Fibroblast of pulmonary artery (primary cell): ENCODE results near the gene PRKCE.

Source experiments
- DNase-seq: peaks from one replicate; pipeline ENCODE4 v3.0.0-alpha.2; 2010; ENCODE audit warnings: low read depth
- H3K4me3 ChIP-seq: replicated peaks from 2 replicates; pipeline ENCODE4 v1.5.1; 2011; ENCODE audit warnings: low read depth, mild to moderate bottlenecking, control low read depth, low read length, moderate library complexity
- TF ChIP-seq, protein P1 (sequence below): IDR thresholded peaks from 2 replicates; pipeline ENCODE4 v1.5.1; 2011; ENCODE audit warnings: mild to moderate bottlenecking, control low read depth, low read length, inconsistent platforms; ENCODE audit errors: missing control alignments

PRKCE gene

GRCh38 chr2:45729753-45730512 is 78.5 kb downstream of the PRKCE start:
- H3K4me3 ChIP-seq = no peak overlapping the region
- DNase-seq = no peak
- TF ChIP-seq, protein P1, sequence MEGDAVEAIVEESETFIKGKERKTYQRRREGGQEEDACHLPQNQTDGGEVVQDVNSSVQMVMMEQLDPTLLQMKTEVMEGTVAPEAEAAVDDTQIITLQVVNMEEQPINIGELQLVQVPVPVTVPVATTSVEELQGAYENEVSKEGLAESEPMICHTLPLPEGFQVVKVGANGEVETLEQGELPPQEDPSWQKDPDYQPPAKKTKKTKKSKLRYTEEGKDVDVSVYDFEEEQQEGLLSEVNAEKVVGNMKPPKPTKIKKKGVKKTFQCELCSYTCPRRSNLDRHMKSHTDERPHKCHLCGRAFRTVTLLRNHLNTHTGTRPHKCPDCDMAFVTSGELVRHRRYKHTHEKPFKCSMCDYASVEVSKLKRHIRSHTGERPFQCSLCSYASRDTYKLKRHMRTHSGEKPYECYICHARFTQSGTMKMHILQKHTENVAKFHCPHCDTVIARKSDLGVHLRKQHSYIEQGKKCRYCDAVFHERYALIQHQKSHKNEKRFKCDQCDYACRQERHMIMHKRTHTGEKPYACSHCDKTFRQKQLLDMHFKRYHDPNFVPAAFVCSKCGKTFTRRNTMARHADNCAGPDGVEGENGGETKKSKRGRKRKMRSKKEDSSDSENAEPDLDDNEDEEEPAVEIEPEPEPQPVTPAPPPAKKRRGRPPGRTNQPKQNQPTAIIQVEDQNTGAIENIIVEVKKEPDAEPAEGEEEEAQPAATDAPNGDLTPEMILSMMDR = peak; percentile 28

- no peak for DNase-seq
- TF ChIP-seq, protein P1 = no peak
Observed at GRCh38 chr2:45731141-45731540, 79.7 kb downstream of the PRKCE start.

DNA sequence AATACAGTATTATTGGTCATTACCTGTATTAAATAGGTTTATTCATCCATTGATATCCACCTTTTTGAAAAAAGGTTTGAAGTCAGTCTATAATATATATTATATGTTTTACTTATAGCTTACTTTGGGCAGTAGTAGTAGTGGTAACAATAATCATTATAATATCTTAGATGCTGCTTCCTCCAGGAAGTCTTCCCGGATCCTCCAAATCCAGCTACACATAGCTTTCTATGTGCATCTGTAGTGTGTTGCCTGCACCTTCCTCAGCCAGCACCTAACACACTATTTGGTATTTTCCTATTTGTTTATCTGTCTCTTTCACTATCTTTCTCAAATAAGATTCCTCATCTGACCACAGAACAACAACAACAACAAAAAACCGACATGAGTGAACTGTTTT is 81.0 kb downstream of the PRKCE start:
- TF ChIP-seq, protein P1 = no peak
- DNase-seq = no peak

More at GRCh38 chr2:45731141-45731540, 79.7 kb downstream of the PRKCE start:
- no peak overlapping the region for H3K4me3 ChIP-seq

GRCh38 chr2:45732946-45733345 is 81.5 kb downstream of the PRKCE start:
- TF ChIP-seq, protein P1 = no peak
- no peak for DNase-seq
- H3K4me3 ChIP-seq = no peak overlapping the region

More for the DNA sequence above, 81.0 kb downstream of the PRKCE start:
- no peak overlapping the region for H3K4me3 ChIP-seq

DNA sequence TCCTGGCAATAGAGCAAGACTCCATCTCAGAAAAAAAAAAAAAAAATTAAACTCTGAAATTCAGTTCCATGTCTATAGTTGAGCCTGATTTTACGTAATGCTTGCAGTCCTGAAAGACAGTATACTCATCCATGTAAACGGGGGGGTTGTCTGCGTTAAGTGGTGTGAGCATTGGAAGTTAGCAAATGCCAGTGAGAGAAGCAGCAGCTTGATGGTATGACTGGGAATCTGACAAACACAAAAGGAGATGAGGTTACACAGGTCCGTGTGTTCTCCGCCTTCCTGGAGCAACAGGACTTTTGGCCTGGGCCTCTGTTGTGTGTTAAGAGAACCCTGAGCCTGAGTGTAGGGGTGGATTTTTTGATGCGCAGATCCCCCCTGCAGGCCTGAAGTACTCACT is 82.9 kb downstream of the PRKCE start:
- no peak for DNase-seq
- H3K4me3 ChIP-seq = no peak overlapping the region
- TF ChIP-seq, protein P1 = no peak

DNA sequence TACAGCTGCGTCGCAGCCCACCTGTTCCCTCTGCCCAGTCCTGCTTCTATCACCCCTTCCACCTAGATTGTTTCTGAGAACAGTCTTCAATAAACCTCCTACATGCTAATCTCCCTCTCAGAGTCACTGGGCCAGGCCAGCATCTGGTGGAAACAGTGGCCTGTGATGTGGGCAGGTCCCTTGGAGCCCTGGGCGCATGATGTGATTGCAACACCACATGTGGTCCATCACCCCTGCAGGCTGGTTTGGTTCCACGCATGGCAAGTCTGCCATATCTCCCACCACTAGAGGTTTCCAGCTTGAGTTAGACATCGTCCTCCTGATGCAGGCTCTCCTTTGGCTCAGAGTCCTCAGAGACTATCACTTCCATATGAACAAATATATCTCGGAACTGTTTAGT is 83.5 kb downstream of the PRKCE start:
- TF ChIP-seq, protein P1 = no peak
- DNase-seq = no peak
- no peak overlapping the region for H3K4me3 ChIP-seq
